Hematopoietic multipotent progenitor cell treated with erythropoietin and hydrocortisone succinate and interleukin-3 and kit ligand, for 8 days (in vitro differentiated cells): Measurements from ENCODE around the gene ICAM2.

Source experiments
- DNase-seq: peaks from one replicate; pipeline ENCODE4 v3.0.0-alpha.2; 2015

Gene ICAM2

GRCh38 chr17:63973930-63974593 is 46.4 kb downstream of the ICAM2 start:
- no peak for DNase-seq

GRCh38 chr17:63973247-63973646 is 47.2 kb downstream of the ICAM2 start:
- DNase-seq = no peak

- no peak for DNase-seq
Observed at GRCh38 chr17:63972796-63973195, 47.6 kb downstream of the ICAM2 start, which contains the start of gene SCN4A. SCN4A (minus strand) TSS chr17:63972918; CDS start chr17:63972841, 77 bp downstream.

- no peak for DNase-seq
Observed at GRCh38 chr17:63969278-63969677, 51.2 kb downstream of the ICAM2 start.

GRCh38 chr17:63967953-63968352 is 52.5 kb downstream of the ICAM2 start:
- no peak for DNase-seq

GRCh38 chr17:63966646-63967264 is 53.7 kb downstream of the ICAM2 start:
- DNase-seq = no peak

- no peak for DNase-seq
Observed at GRCh38 chr17:63963123-63963522, 57.3 kb downstream of the ICAM2 start.

- no peak for DNase-seq
Observed at GRCh38 chr17:63962298-63962744, 58.1 kb downstream of the ICAM2 start.

- peak; percentile 81 for DNase-seq
Observed at GRCh38 chr17:63961355-63962212, 58.8 kb downstream of the ICAM2 start.

- no peak for DNase-seq
Observed at GRCh38 chr17:63960430-63960829, 60.0 kb downstream of the ICAM2 start.

GRCh38 chr17:63960006-63960405 is 60.4 kb downstream of the ICAM2 start:
- no peak for DNase-seq

- no peak for DNase-seq
Observed at GRCh38 chr17:63956296-63956920, 64.0 kb downstream of the ICAM2 start.

- no peak for DNase-seq
Observed at GRCh38 chr17:63955791-63956190, 64.6 kb downstream of the ICAM2 start.

- no peak for DNase-seq
Observed at GRCh38 chr17:63955232-63955631, 65.2 kb downstream of the ICAM2 start.

- no peak for DNase-seq
Observed at GRCh38 chr17:63954402-63955063, 65.9 kb downstream of the ICAM2 start.
